ENCODE results near the gene NPEPL1.

NPEPL1 gene

DNA sequence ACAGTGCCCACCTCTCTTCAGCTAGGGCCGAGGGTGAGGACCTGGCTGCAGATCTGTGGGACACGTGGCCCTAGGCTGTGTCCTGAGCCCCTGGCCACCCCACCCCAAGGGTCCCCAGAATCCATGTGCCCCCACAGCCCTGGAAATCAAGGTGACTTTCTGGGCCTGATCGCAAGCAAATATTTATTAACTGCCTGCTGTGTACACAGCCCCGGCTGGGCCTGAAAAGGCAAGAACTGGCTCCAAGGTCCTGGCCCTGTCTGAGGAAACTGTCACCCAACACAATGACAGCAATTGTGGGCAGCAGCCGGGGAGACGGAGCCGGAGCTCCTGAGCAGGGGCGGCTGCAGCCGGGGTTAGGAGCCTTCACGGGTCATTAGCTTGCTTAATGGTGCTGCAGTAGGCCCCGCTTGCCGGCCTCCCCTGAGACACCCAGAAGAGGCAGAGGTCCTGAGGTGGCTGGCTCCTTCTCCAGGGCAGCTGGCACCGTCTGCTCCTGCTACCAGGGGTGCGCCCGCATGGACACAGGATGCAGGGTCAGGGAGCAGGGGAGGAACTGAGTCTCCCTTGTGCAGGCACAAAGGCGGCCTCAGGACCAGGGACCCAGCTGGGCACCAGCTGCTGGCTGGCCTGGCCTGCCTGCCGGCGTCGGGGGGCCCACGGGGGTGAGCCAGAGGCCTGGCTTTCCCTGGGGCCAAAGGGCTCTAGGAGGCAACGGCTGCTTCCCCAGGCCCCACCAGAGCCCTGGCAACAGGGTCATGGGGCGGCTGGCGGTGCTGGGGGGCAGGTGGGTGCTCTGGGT is 24.1 kb downstream of the NPEPL1 start:
- no peak overlapping the region; the same call in 1 of the 2 replicates for H3K9ac ChIP-seq (ENCODE audit: low read depth, low read length)
- no peaks in the 10 kb centered on the region for H3K36me3 ChIP-seq (ENCODE audit: insufficient read depth, low read length)
- H3K27ac ChIP-seq (ENCODE audit: low read depth, low read length) = no peak overlapping the region
- 91% methylated on average over 23 of the region's 23 CpGs for WGBS
- no peaks in the 10 kb centered on the region for H3K4me1 ChIP-seq (ENCODE audit: insufficient read depth, low read length)
- H3K4me3 ChIP-seq (ENCODE audit: low read length) = no peak overlapping the region
- no peaks in the 10 kb centered on the region for H3K9me3 ChIP-seq (ENCODE audit: insufficient read depth, low read depth, low read length)
- H3K27me3 ChIP-seq (ENCODE audit: insufficient read depth, low read length) = no peaks in the 10 kb centered on the region

DNA sequence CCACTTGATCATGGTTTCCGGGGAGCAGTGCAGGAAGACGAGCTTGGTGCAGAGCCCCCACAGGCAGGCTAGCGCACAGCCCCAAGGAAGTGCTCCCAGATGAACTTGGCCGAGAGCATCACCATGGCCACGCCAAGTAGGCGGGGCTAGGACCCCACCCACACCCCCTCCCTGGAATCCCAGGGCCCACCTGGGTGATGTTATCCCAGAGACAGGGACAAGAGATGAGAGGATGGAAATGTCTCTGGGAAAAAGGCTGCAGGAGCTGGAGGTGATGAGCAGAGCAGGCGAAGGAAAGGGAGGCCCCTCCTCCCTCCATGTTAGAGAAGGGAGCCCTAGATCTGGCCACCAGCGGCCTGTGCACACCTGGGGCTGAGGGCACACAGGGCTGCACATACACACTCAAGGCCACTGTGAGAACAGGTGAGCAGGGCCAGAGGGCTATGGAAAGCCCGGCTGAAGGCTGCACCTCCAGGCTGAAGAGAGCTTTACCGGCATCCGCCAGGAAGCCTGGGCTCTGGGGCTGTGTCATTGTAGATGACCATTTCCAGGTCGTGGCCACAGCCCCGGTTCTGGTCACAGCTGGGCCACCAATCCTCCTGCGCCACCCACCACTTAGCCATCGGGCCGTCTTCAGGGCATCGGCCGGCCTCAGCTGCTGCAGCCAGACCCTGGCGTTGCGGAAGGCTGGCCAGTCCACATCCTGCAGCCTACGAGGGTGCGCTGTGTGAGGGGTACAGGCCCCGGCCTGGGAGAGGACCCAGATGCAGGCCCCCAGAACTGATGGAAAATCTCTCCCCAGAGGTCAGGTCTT is 24.9 kb downstream of the NPEPL1 start:
- WGBS = 91% methylated on average over 23 of the region's 23 CpGs
- no peaks in the 10 kb centered on the region for H3K27me3 ChIP-seq (ENCODE audit: insufficient read depth, low read length)
- H3K9ac ChIP-seq (ENCODE audit: low read depth, low read length) = no peak overlapping the region
- H3K36me3 ChIP-seq (ENCODE audit: insufficient read depth, low read length) = no peaks in the 10 kb centered on the region
- H3K4me3 ChIP-seq (ENCODE audit: low read length) = no peak overlapping the region
- no peaks in the 10 kb centered on the region for H3K9me3 ChIP-seq (ENCODE audit: insufficient read depth, low read depth, low read length)
- no peak overlapping the region for H3K27ac ChIP-seq (ENCODE audit: low read depth, low read length)
- H3K4me1 ChIP-seq (ENCODE audit: insufficient read depth, low read length) = no peaks in the 10 kb centered on the region

DNA sequence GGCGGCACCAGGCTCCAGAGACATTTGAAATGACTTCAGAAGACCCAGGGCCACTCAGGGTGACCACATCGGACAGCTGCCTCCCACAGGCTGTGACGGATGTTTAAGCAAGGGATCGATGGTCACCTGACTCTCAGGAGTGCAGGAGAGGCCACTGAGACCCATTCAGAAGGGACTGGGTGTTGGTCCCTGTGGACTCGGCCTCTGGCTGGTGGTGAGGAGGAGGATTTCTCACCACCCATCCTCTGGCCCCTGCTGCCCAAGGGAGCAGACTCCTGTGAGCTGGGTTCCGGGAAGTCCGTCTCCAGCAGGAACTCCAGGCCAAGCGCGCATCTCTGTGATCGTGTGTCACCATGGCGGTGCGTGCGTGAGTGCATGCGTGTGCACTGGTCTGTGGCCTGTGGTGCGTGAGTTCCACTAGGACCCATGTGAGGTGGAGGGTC is 25.5 kb downstream of the NPEPL1 start:
- H3K27me3 ChIP-seq (ENCODE audit: insufficient read depth, low read length) = no peaks in the 10 kb centered on the region
- H3K4me3 ChIP-seq (ENCODE audit: low read length) = no peak overlapping the region
- WGBS = 89% methylated on average over 15 of the region's 15 CpGs
- H3K9me3 ChIP-seq (ENCODE audit: insufficient read depth, low read depth, low read length) = no peaks in the 10 kb centered on the region
- no peaks in the 10 kb centered on the region for H3K4me1 ChIP-seq (ENCODE audit: insufficient read depth, low read length)
- H3K36me3 ChIP-seq (ENCODE audit: insufficient read depth, low read length) = no peaks in the 10 kb centered on the region
- H3K9ac ChIP-seq (ENCODE audit: low read depth, low read length) = no peak overlapping the region
- H3K27ac ChIP-seq (ENCODE audit: low read depth, low read length) = no peak overlapping the region

DNA sequence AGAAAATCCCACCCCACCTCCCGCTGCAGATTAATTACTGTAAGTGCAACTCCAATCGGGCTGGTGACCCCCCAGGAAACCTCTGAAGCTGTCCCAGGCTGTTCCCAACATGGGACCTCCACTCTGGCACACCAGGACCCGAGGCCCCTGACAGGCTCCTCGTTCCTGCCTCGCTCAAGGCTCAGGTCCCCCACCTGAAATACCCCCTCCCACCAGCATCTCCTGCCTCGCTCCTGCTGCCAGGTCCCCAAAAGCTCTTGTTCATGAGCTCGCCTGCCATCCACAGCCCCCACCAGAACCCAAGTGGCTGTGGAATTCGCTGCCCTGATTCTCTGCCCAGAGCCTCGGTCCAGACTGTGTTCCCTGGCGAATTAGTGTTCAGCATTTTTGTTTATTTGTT is 26.1 kb downstream of the NPEPL1 start:
- Histone ChIP-seq H3K27ac (ENCODE audit: low read depth, low read length) (no peak overlapping the region), H3K4me3 (ENCODE audit: low read length) (no peak overlapping the region), H3K9ac (ENCODE audit: low read depth, low read length) (no peak overlapping the region), H3K36me3 (ENCODE audit: insufficient read depth, low read length) (no peaks in the 10 kb centered on the region), H3K27me3 (ENCODE audit: insufficient read depth, low read length) (no peaks in the 10 kb centered on the region), H3K9me3 (ENCODE audit: insufficient read depth, low read depth, low read length) (no peaks in the 10 kb centered on the region), H3K4me1 (ENCODE audit: insufficient read depth, low read length) (no peaks in the 10 kb centered on the region)
- 95% methylated on average over 10 of the region's 10 CpGs for WGBS

DNA sequence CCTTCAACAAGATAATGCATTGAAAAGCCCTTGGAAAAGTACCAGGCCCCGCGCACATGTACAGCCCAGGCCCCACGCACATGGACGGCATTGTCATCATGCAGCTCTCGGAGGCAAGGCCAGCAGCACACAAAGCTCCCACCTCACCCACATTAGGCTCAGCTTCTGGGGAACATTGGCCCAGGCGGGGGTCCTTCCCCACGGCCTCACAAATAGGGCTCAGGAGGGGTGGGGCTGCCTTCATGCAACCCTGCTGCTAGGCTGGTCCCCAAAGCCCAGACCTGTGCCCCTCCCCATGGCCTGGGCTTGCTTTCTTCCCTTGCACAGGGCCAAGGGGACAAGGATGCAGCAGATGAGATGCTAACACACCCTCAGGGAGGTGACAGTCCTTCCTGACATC is 26.7 kb downstream of the NPEPL1 start:
- WGBS = 95% methylated on average over 7 of the region's 7 CpGs
- Histone ChIP-seq H3K36me3 (ENCODE audit: insufficient read depth, low read length) (no peaks in the 10 kb centered on the region), H3K4me3 (ENCODE audit: low read length) (no peak overlapping the region)

GRCh38 chr20:58719971-58720371 is 27.4 kb downstream of the NPEPL1 start:
- Histone ChIP-seq H3K9me3 (ENCODE audit: insufficient read depth, low read depth, low read length) (no peaks in the 10 kb centered on the region), H3K9ac (ENCODE audit: low read depth, low read length) (no peak overlapping the region), H3K36me3 (ENCODE audit: insufficient read depth, low read length) (no peaks in the 10 kb centered on the region), H3K4me1 (ENCODE audit: insufficient read depth, low read length) (no peaks in the 10 kb centered on the region), H3K27ac (ENCODE audit: low read depth, low read length) (no peak overlapping the region), H3K27me3 (ENCODE audit: insufficient read depth, low read length) (no peaks in the 10 kb centered on the region), H3K4me3 (ENCODE audit: low read length) (no peak overlapping the region)
- 76% methylated on average over 6 of the region's 6 CpGs for WGBS

More for the DNA sequence above, 26.7 kb downstream of the NPEPL1 start:
- Histone ChIP-seq H3K4me1 (ENCODE audit: insufficient read depth, low read length) (no peaks in the 10 kb centered on the region), H3K27me3 (ENCODE audit: insufficient read depth, low read length) (no peaks in the 10 kb centered on the region), H3K27ac (ENCODE audit: low read depth, low read length) (no peak overlapping the region), H3K9ac (ENCODE audit: low read depth, low read length) (no peak overlapping the region), H3K9me3 (ENCODE audit: insufficient read depth, low read depth, low read length) (no peaks in the 10 kb centered on the region)

DNA sequence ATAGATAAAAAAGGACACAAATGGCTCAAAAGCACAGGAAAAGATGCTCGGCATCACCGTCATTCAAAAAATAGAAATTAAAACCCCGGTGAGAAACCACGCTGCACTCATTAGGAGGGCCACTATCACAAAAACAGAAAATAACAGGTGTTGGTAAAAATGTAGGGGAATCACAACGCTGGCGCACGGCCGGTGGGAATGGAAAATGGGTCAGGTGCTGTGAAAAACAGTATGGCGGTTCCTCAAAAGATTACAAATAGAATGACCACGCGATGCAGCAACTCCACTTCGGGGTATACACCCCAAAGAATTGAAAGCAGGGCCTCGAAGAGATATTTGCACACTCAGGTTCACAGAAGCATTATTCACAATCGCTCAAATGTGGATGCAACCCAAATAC is 28.3 kb downstream of the NPEPL1 start:
- no peaks in the 10 kb centered on the region for H3K36me3 ChIP-seq (ENCODE audit: insufficient read depth, low read length)
- H3K9ac ChIP-seq (ENCODE audit: low read depth, low read length) = no peak overlapping the region
- no peak overlapping the region for H3K4me3 ChIP-seq (ENCODE audit: low read length)
- WGBS = 95% methylated on average over 14 of the region's 14 CpGs
- no peaks in the 10 kb centered on the region for H3K9me3 ChIP-seq (ENCODE audit: insufficient read depth, low read depth, low read length)
- H3K27me3 ChIP-seq (ENCODE audit: insufficient read depth, low read length) = no peaks in the 10 kb centered on the region
- no peaks in the 10 kb centered on the region for H3K4me1 ChIP-seq (ENCODE audit: insufficient read depth, low read length)
- no peak overlapping the region for H3K27ac ChIP-seq (ENCODE audit: low read depth, low read length)

- H3K36me3 ChIP-seq (ENCODE audit: insufficient read depth, low read length) = no peaks in the 10 kb centered on the region
- WGBS = 91% methylated on average over 22 of the region's 22 CpGs
- no peaks in the 10 kb centered on the region for H3K27me3 ChIP-seq (ENCODE audit: insufficient read depth, low read length)
- H3K27ac ChIP-seq (ENCODE audit: low read depth, low read length) = no peak overlapping the region
- no peaks in the 10 kb centered on the region for H3K4me1 ChIP-seq (ENCODE audit: insufficient read depth, low read length)
- no peak overlapping the region for H3K9ac ChIP-seq (ENCODE audit: low read depth, low read length)
- H3K4me3 ChIP-seq (ENCODE audit: low read length) = no peak overlapping the region
- peaks cover 4% of the 10 kb centered on the region; the same call in 1 of the 2 replicates for H3K9me3 ChIP-seq (ENCODE audit: insufficient read depth, low read depth, low read length)
These were observed 29.6 kb downstream of the NPEPL1 start for GRCh38 chr20:58721951-58722778.

- Histone ChIP-seq H3K9me3 (ENCODE audit: insufficient read depth, low read depth, low read length) (peaks cover 7% of the 10 kb centered on the region; the same call in 1 of the 2 replicates), H3K4me3 (ENCODE audit: low read length) (no peak overlapping the region), H3K27me3 (ENCODE audit: insufficient read depth, low read length) (no peaks in the 10 kb centered on the region), H3K9ac (ENCODE audit: low read depth, low read length) (no peak overlapping the region), H3K36me3 (ENCODE audit: insufficient read depth, low read length) (no peaks in the 10 kb centered on the region), H3K4me1 (ENCODE audit: insufficient read depth, low read length) (no peaks in the 10 kb centered on the region), H3K27ac (ENCODE audit: low read depth, low read length) (no peak overlapping the region)
- 79% methylated on average over 9 of the region's 9 CpGs for WGBS
These were observed 30.5 kb downstream of the NPEPL1 start for GRCh38 chr20:58722877-58723627.

GRCh38 chr20:58723628-58723984 is 31.0 kb downstream of the NPEPL1 start:
- no peak overlapping the region for H3K9ac ChIP-seq (ENCODE audit: low read depth, low read length)
- no peak overlapping the region for H3K4me3 ChIP-seq (ENCODE audit: low read length)
- H3K27me3 ChIP-seq (ENCODE audit: insufficient read depth, low read length) = no peaks in the 10 kb centered on the region
- H3K9me3 ChIP-seq (ENCODE audit: insufficient read depth, low read depth, low read length) = peaks cover 7% of the 10 kb centered on the region; the same call in 1 of the 2 replicates
- no peak overlapping the region for H3K27ac ChIP-seq (ENCODE audit: low read depth, low read length)
- no peaks in the 10 kb centered on the region for H3K36me3 ChIP-seq (ENCODE audit: insufficient read depth, low read length)
- 89% methylated on average over 3 of the region's 3 CpGs for WGBS
- H3K4me1 ChIP-seq (ENCODE audit: insufficient read depth, low read length) = no peaks in the 10 kb centered on the region
